ENCODE results near the gene EXOC4.

EXOC4 gene

DNA sequence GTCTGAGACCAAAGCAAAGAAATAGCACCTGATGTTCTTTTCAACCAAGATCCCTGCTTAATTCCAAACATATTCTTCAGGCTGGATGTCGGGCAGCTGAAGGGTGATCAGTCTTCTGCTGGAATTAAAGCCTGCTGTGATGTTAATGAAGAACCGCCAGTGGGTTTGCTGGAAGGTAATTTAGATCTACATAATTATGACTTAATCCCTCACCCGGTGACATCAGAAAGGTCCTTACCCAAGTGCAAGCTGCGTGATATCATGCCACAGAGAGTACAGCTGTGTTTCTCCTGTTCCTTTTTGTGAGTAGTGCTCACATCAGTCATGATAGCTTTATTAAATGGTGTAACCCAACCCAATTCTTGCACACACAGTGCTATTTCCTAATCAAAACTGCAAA lies 845.2 kb downstream of the EXOC4 start:
- Histone ChIP-seq H3K9me3 (ENCODE audit: control insufficient read depth, low read length) (no peaks in the 10 kb centered on the region), H3K4me1 (ENCODE audit: control insufficient read depth, insufficient read depth, low read length) (peaks cover 7% of the 10 kb centered on the region), H3K36me3 (ENCODE audit: control insufficient read depth, insufficient read depth, low read length, severe bottlenecking) (no peaks in the 10 kb centered on the region), H3K27me3 (replicated peaks; ENCODE audit: control insufficient read depth, insufficient read depth, low read length) (no peaks in the 10 kb centered on the region), H3K4me3 (ENCODE audit: low read length) (no peak overlapping the region), H3K9ac (ENCODE audit: low read length) (no peak overlapping the region)
- DNase-seq (ENCODE audit: low read depth) = no peak

DNA sequence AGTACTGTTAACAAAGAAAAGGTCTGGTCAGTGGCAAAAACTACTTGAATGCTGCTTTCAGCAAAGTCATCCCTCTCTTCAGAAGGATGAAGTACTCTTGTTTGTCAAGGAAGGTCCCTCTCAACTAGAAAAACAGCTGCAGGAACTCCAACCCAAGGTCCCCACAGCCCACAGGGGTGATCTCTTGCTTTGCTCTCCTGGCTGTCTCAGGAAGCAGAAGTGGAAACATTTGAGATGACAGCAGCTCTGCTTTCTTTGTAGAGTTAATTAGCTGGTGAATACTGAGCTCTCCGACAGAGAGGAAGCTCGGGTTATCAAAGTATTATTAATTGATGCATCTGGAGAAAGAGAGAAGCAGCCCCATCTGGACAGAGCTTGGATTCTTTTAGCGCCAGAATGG lies 848.8 kb downstream of the EXOC4 start:
- Histone ChIP-seq H3K4me3 (ENCODE audit: low read length) (no peak overlapping the region), H3K4me1 (ENCODE audit: control insufficient read depth, insufficient read depth, low read length) (peaks cover 7% of the 10 kb centered on the region), H3K9me3 (ENCODE audit: control insufficient read depth, low read length) (no peaks in the 10 kb centered on the region), H3K9ac (ENCODE audit: low read length) (no peak overlapping the region), H3K27me3 (replicated peaks; ENCODE audit: control insufficient read depth, insufficient read depth, low read length) (no peaks in the 10 kb centered on the region), H3K36me3 (ENCODE audit: control insufficient read depth, insufficient read depth, low read length, severe bottlenecking) (no peaks in the 10 kb centered on the region)
- no peak for DNase-seq (ENCODE audit: low read depth)

DNA sequence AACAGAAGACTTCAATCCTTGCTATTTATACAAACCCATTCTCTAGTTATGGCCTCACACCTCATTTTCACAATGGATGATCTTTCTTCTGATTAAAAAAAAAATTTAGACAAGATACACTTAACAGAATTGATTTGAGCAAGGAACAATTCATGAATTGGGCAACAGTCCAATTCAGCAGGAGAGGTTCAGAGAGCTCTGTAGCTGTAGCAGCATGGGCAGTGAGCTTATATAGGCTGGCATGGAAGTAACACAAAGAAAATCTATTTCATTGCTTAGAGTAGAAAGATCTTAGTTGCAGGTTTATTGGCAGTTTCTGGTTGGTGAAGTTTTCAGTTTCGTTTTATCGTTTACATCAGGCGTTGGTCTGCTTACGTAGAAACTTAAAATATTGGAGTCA lies 851.3 kb downstream of the EXOC4 start:
- no peaks in the 10 kb centered on the region for H3K36me3 ChIP-seq (ENCODE audit: control insufficient read depth, insufficient read depth, low read length, severe bottlenecking)
- H3K9ac ChIP-seq (ENCODE audit: low read length) = no peak overlapping the region
- H3K27me3 ChIP-seq (replicated peaks; ENCODE audit: control insufficient read depth, insufficient read depth, low read length) = no peaks in the 10 kb centered on the region
- H3K4me3 ChIP-seq (ENCODE audit: low read length) = no peak overlapping the region
- no peak for DNase-seq (ENCODE audit: low read depth)
- no peaks in the 10 kb centered on the region for H3K4me1 ChIP-seq (ENCODE audit: control insufficient read depth, insufficient read depth, low read length)
- H3K9me3 ChIP-seq (ENCODE audit: control insufficient read depth, low read length) = no peaks in the 10 kb centered on the region

DNA sequence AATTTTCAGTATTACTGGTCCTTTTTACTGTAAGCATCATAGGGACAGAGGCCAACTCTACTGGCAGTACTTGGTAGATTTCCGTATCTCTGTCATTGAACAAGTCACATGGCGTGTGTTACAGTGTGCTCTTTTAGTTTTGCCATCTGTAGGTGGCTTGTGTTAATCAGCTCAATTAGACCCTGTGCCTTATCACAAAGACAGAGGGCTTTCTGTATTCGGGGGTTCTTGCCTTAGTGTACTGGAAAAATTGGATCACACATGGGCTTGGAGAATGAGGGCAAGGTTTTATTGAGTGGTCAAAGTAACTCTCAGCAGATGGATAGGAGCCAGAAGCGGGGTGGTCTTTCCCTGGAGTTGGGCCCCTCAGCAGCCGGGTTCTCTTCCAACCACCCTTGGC lies 853.0 kb downstream of the EXOC4 start:
- Histone ChIP-seq H3K4me1 (ENCODE audit: control insufficient read depth, insufficient read depth, low read length) (no peaks in the 10 kb centered on the region), H3K36me3 (ENCODE audit: control insufficient read depth, insufficient read depth, low read length, severe bottlenecking) (no peaks in the 10 kb centered on the region), H3K27me3 (replicated peaks; ENCODE audit: control insufficient read depth, insufficient read depth, low read length) (no peaks in the 10 kb centered on the region), H3K9me3 (ENCODE audit: control insufficient read depth, low read length) (no peaks in the 10 kb centered on the region), H3K4me3 (ENCODE audit: low read length) (no peak overlapping the region), H3K9ac (ENCODE audit: low read length) (no peak overlapping the region)
- DNase-seq (ENCODE audit: low read depth) = no peak

GRCh38 chr7:134108802-134109201 lies 855.9 kb downstream of the EXOC4 start:
- Histone ChIP-seq H3K27me3 (replicated peaks; ENCODE audit: control insufficient read depth, insufficient read depth, low read length) (no peaks in the 10 kb centered on the region), H3K36me3 (ENCODE audit: control insufficient read depth, insufficient read depth, low read length, severe bottlenecking) (no peaks in the 10 kb centered on the region), H3K4me1 (ENCODE audit: control insufficient read depth, insufficient read depth, low read length) (no peaks in the 10 kb centered on the region), H3K9ac (ENCODE audit: low read length) (no peak overlapping the region), H3K9me3 (ENCODE audit: control insufficient read depth, low read length) (no peaks in the 10 kb centered on the region), H3K4me3 (ENCODE audit: low read length) (no peak overlapping the region)
- DNase-seq (ENCODE audit: low read depth) = no peak

GRCh38 chr7:134113655-134114054 lies 860.8 kb downstream of the EXOC4 start:
- no peaks in the 10 kb centered on the region for H3K9me3 ChIP-seq (ENCODE audit: control insufficient read depth, low read length)
- no peak overlapping the region for H3K9ac ChIP-seq (ENCODE audit: low read length)
- no peak for DNase-seq (ENCODE audit: low read depth)
- no peaks in the 10 kb centered on the region for H3K4me1 ChIP-seq (ENCODE audit: control insufficient read depth, insufficient read depth, low read length)
- H3K27me3 ChIP-seq (replicated peaks; ENCODE audit: control insufficient read depth, insufficient read depth, low read length) = no peaks in the 10 kb centered on the region
- no peaks in the 10 kb centered on the region for H3K36me3 ChIP-seq (ENCODE audit: control insufficient read depth, insufficient read depth, low read length, severe bottlenecking)
- no peak overlapping the region for H3K4me3 ChIP-seq (ENCODE audit: low read length)

GRCh38 chr7:134114992-134115391 lies 862.1 kb downstream of the EXOC4 start:
- no peaks in the 10 kb centered on the region for H3K27me3 ChIP-seq (replicated peaks; ENCODE audit: control insufficient read depth, insufficient read depth, low read length)
- no peak overlapping the region for H3K4me3 ChIP-seq (ENCODE audit: low read length)
- H3K4me1 ChIP-seq (ENCODE audit: control insufficient read depth, insufficient read depth, low read length) = no peaks in the 10 kb centered on the region
- H3K36me3 ChIP-seq (ENCODE audit: control insufficient read depth, insufficient read depth, low read length, severe bottlenecking) = no peaks in the 10 kb centered on the region
- no peaks in the 10 kb centered on the region for H3K9me3 ChIP-seq (ENCODE audit: control insufficient read depth, low read length)
- no peak for DNase-seq (ENCODE audit: low read depth)
- no peak overlapping the region for H3K9ac ChIP-seq (ENCODE audit: low read length)

Measured in adipocyte (in vitro differentiated cells).